OCI-LY3 (cell line): ENCODE results near the gene DNMT1.

Experiments used
- CTCF ChIP-seq: fragments of 200-600, 300-600 bp; sonication (generic); IDR thresholded peaks from 2 replicates; pipeline ENCODE4 v1.5.1; 2014; ENCODE audit warnings: antibody characterized with exemption, low read length, low read depth
- EZH2phosphoT487 ChIP-seq: fragments of 200-600 bp; shearing (Covaris generic); IDR thresholded peaks from 2 replicates; pipeline ENCODE4 v1.6.1; 2018; ENCODE audit warnings: antibody characterized with exemption, mixed run types, low read depth

GRCh38 chr19:10084803-10085202 is 110.0 kb downstream of the DNMT1 start:
- TF ChIP-seq CTCF (no peak), EZH2phosphoT487 (no peak)
